Endodermal cell (in vitro differentiated cells): ENCODE data around the gene PSORS1C1. TPM values are rescaled to one million over a fixed set of nuclear protein-coding genes. Genes with fewer than 3 reads are reported as not detected.
A peak's percentile ranks its signal among the peaks of the same experiment; 100 is the strongest.

Source experiments
- DNase-seq: peaks from one replicate; pipeline ENCODE4 v3.0.0-alpha.2; 2017
- H3K27ac ChIP-seq: 2 replicates; pipeline ENCODE4 v1.5.1; 2013; ENCODE audit warnings: mild to moderate bottlenecking, low read depth, low read length, moderate library complexity
- H3K27me3 ChIP-seq: 2 replicates; pipeline ENCODE4 v1.6.1; 2013; ENCODE audit warnings: mild to moderate bottlenecking, low read length, moderate library complexity; ENCODE audit not compliant: insufficient read depth, control insufficient read depth, poor library complexity, severe bottlenecking
- H3K36me3 ChIP-seq: 2 replicates; pipeline ENCODE4 v1.7.0; 2013; ENCODE audit warnings: mild to moderate bottlenecking, low read length, moderate library complexity; ENCODE audit not compliant: control insufficient read depth, insufficient read depth
- H3K4me1 ChIP-seq: one replicate; pipeline ENCODE4 v1.7.0; 2013; ENCODE audit warnings: low read length; ENCODE audit not compliant: control insufficient read depth, insufficient read depth
- H3K4me3 ChIP-seq: 2 replicates; pipeline ENCODE4 v1.5.1; 2013; ENCODE audit warnings: mild to moderate bottlenecking, low read length, moderate library complexity
- H3K9ac ChIP-seq: 2 replicates; pipeline ENCODE4 v1.6.1; 2013; ENCODE audit warnings: mild to moderate bottlenecking, low read length, moderate library complexity; ENCODE audit not compliant: poor library complexity, severe bottlenecking; ENCODE audit errors: extremely low read depth
- H3K9me3 ChIP-seq: 2 replicates; pipeline ENCODE4 v1.6.1; 2013; ENCODE audit warnings: mild to moderate bottlenecking, low read length, moderate library complexity; ENCODE audit not compliant: control insufficient read depth
- H3K27ac Mint-ChIP-seq: 2 replicates; pipeline ENCODE4 v1.8.0; 2020; ENCODE audit warnings: mixed read lengths
- H3K27me3 Mint-ChIP-seq: 2 replicates; pipeline ENCODE4 v1.8.0; 2021; ENCODE audit warnings: mild to moderate bottlenecking, mixed read lengths; ENCODE audit not compliant: insufficient read depth
- H3K36me3 Mint-ChIP-seq: 2 replicates; pipeline ENCODE4 v1.8.0; 2020; ENCODE audit warnings: low read depth, mixed read lengths
- H3K4me1 Mint-ChIP-seq: 2 replicates; pipeline ENCODE4 v1.8.0; 2020; ENCODE audit warnings: mixed read lengths
- H3K4me3 Mint-ChIP-seq: 2 replicates; pipeline ENCODE4 v1.8.0; 2020; ENCODE audit warnings: mild to moderate bottlenecking, moderate library complexity, mixed read lengths
- H3K9me3 Mint-ChIP-seq: 2 replicates; pipeline ENCODE4 v1.8.0; 2020; ENCODE audit warnings: mild to moderate bottlenecking, mixed read lengths
- WGBS, 2 experiments: methylation state at CpG; one replicate each; pipeline versions ENCODE4 v1.1.5 to v1.1.7; 2013; ENCODE audit warnings: missing lambda C conversion rate in 2 of 2, mixed read lengths in 1 of 2; ENCODE audit not compliant: insufficient coverage in 1 of 2, insufficient read length in 1 of 2; 5-methylcytosine and 5-hydroxymethylcytosine counted together
- total RNA-seq, 2 donors: library from RNA; stranded (reverse); fragmentation: NEBNext Ultra II Directional in 1 of 2; extraction: Animal tissue kit (Norgen Biotek cat#: 25700) in 1 of 2; gene quantifications; 2 replicates in 1 of 2; 3 replicates in 1 of 2; pipeline ENCODE4 v1.2.1, GENCODE V29; 2021
- TF ChIP-seq, protein P1 (sequence below): fragments of 200-600 bp; sonication (generic); conservative IDR thresholded peaks from 2 replicates; pipeline ENCODE4 v1.5.0; 2021; ENCODE audit warnings: antibody characterized with exemption, mild to moderate bottlenecking

PSORS1C1 gene
- total RNA-seq, 2 donors from 2014 or later, result 1.1 to 1.2 TPM

DNA sequence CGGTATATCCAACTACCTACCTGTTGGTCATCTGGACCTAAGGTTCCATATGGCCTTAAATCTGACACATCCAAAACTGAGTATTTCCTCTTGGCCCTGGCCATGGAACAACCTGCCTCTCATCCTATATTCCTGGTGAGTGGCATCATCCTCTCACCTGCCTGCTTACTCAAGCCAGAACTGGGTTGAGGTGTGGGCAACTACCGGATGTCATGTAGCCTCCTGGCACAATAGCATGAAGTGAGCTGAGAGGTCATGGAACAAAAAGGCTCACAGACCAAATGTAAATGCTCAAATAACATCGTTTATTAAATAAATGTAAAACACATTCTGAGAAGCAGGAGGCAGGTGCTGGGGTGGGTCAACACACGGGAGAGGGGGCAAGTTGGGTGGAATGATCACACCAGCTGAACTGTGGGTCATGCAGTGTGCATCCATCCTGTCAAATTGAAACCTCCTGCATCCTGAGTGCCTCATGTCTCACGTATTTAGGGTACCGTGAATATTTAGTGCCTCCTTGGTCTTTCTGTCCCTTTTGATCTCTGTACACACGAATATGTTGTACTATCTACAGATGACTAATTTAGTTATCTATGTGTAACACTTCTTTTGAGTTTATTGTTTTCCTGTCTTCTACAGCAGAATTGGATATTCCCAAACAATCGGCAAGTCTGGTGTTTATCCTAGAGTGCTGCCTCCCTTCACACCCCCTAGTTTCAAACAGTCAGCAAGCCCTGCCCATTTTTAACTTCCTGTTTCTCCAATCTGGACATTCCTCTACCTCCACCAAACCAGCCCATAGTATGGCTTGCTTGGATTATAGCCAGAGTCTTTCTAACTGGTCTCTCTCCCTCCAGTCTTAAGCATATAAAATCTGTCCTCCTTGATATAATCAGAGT lies 63.8 kb downstream of the PSORS1C1 start:
- Histone ChIP-seq H3K9me3 (no peaks in the 10 kb centered on the region), H3K4me1 (peaks cover 2% of the 10 kb centered on the region), H3K36me3 (no peaks in the 10 kb centered on the region), H3K27me3 (no peaks in the 10 kb centered on the region), H3K9ac (no peak overlapping the region), H3K4me3 (no peak overlapping the region), H3K27ac (no peak overlapping the region)
- Mint-ChIP-seq H3K9me3 (no peaks in the 10 kb centered on the region), H3K4me3 (no peak overlapping the region), H3K4me1 (peaks cover 13% of the 10 kb centered on the region), H3K36me3 (no peaks in the 10 kb centered on the region), H3K27me3 (no peaks in the 10 kb centered on the region), H3K27ac (no peak overlapping the region)
- DNase-seq, result peak; percentile 34
- TF ChIP-seq, protein P1, sequence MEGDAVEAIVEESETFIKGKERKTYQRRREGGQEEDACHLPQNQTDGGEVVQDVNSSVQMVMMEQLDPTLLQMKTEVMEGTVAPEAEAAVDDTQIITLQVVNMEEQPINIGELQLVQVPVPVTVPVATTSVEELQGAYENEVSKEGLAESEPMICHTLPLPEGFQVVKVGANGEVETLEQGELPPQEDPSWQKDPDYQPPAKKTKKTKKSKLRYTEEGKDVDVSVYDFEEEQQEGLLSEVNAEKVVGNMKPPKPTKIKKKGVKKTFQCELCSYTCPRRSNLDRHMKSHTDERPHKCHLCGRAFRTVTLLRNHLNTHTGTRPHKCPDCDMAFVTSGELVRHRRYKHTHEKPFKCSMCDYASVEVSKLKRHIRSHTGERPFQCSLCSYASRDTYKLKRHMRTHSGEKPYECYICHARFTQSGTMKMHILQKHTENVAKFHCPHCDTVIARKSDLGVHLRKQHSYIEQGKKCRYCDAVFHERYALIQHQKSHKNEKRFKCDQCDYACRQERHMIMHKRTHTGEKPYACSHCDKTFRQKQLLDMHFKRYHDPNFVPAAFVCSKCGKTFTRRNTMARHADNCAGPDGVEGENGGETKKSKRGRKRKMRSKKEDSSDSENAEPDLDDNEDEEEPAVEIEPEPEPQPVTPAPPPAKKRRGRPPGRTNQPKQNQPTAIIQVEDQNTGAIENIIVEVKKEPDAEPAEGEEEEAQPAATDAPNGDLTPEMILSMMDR, result no peak
- 93% methylated on average over 5 to 8 of the region's 8 CpGs for WGBS, 2 experiments

DNA sequence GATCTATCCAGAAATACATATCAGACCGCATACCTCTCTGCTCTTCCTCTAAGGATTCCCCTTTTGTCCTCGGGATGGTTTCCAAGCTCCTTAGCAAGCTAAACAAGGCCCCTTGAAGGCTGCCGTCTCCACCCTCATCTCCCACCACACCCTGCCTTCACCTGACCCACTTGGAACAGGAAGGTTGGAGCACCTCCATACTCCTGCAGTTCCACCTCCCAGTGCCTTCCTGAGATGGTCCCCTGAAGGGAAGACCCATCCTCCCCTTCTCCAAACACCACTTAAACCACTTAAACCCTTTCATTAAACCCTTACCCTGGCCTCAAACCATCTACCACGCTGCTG lies 64.4 kb downstream of the PSORS1C1 start:
- TF ChIP-seq, protein P1, result no peak
- WGBS, 2 experiments, result 91 to 93% methylated on average over 4 of the region's 4 CpGs
- H3K27me3 Mint-ChIP-seq, result no peaks in the 10 kb centered on the region
- H3K4me1 Mint-ChIP-seq, result peaks cover 17% of the 10 kb centered on the region
- no peak overlapping the region for H3K4me3 ChIP-seq
- no peaks in the 10 kb centered on the region for H3K4me1 ChIP-seq
- no peaks in the 10 kb centered on the region for H3K36me3 Mint-ChIP-seq
- no peak overlapping the region for H3K9ac ChIP-seq
- DNase-seq, result no peak
- no peaks in the 10 kb centered on the region for H3K9me3 ChIP-seq
- no peaks in the 10 kb centered on the region for H3K36me3 ChIP-seq
- H3K27ac Mint-ChIP-seq, result no peak overlapping the region
- no peak overlapping the region for H3K27ac ChIP-seq
- no peaks in the 10 kb centered on the region for H3K27me3 ChIP-seq
- no peak overlapping the region for H3K4me3 Mint-ChIP-seq
- no peaks in the 10 kb centered on the region for H3K9me3 Mint-ChIP-seq

DNA sequence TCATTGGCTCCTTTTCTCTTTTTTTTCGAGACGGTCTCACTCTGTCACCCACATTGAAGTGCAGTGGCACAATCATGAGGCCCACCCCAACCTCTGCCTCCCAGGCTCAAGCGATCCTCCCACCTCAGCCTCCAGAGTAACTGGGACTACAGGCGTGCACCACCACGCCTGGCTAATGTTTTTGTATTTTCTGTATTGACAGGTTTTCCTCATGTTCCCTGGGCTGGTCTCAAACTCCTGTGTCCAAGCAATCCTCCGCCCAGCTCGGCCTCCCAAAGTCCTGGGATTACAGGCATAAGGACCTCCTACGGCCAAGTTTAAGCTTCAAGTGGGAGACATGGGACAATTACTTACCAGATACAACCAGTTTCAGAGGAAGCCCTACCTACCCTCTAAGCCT lies 65.3 kb downstream of the PSORS1C1 start:
- H3K27ac ChIP-seq, result no peak overlapping the region
- Mint-ChIP-seq H3K9me3 (no peaks in the 10 kb centered on the region), H3K27me3 (no peaks in the 10 kb centered on the region), H3K4me1 (peaks cover 17% of the 10 kb centered on the region), H3K36me3 (no peaks in the 10 kb centered on the region), H3K4me3 (no peak overlapping the region), H3K27ac (no peak overlapping the region)
- WGBS, 2 experiments, result 90 to 94% methylated on average over 6 to 8 of the region's 8 CpGs
- H3K27me3 ChIP-seq, result no peaks in the 10 kb centered on the region
- no peak overlapping the region for H3K9ac ChIP-seq
- no peak overlapping the region for H3K4me3 ChIP-seq
- H3K9me3 ChIP-seq, result no peaks in the 10 kb centered on the region
- TF ChIP-seq, protein P1, result no peak
- H3K4me1 ChIP-seq, result no peaks in the 10 kb centered on the region
- H3K36me3 ChIP-seq, result no peaks in the 10 kb centered on the region
- DNase-seq, result no peak
